Left lung (tissue), 10 donors: ENCODE measurements around the gene PSMC3IP. TPM values are rescaled to one million over a fixed set of nuclear protein-coding genes. Genes with fewer than 3 reads are reported as not detected.
"Not testable (repeated sequence)": the region's sequence is repeated elsewhere in the genome, so short reads cannot be mapped to it uniquely, and the experiment has no call there.

Experiments used
- ATAC-seq: fragments of 200-7000 bp; cut with Tn5 transposase; one replicate; pipeline ENCODE4 v1.9.1; 2020; ENCODE audit warnings: moderate library complexity
- DNase-seq, 4 donors: peaks; one replicate each; pipeline ENCODE4 v3.0.0-alpha.2; 2013 to 2020
- H3K27ac ChIP-seq, 2 donors: fragments of 200-600 bp; sonication (generic) in 1 of 2; one replicate each; pipeline versions ENCODE4 v1.5.0 to v1.8.0; 2020 to 2021
- H3K27me3 ChIP-seq, 2 donors: fragments of 200-600 bp; sonication (generic) in 1 of 2; one replicate each; pipeline versions ENCODE4 v1.5.0 to v1.8.0; 2020 to 2021
- H3K36me3 ChIP-seq, 2 donors: fragments of 200-600 bp; sonication (generic) in 1 of 2; one replicate each; pipeline versions ENCODE4 v1.5.0 to v1.8.0; 2020 to 2021
- H3K4me1 ChIP-seq, 2 donors: fragments of 200-600 bp; one replicate each; pipeline ENCODE4 v1.8.0; 2021
- H3K4me3 ChIP-seq, 2 donors: fragments of 200-600 bp; sonication (generic) in 1 of 2; one replicate each; pipeline versions ENCODE4 v1.5.0 to v1.8.0; 2020 to 2021; ENCODE audit warnings: mild to moderate bottlenecking in 1 of 2
- H3K9me3 ChIP-seq, 2 donors: fragments of 200-600 bp; sonication (generic) in 1 of 2; one replicate each; pipeline versions ENCODE4 v1.5.0 to v1.8.0; 2020 to 2021
- CTCF ChIP-seq, 2 donors: fragments of 200-600 bp; sonication (generic) in 1 of 2; IDR thresholded peaks; one replicate each; pipeline versions ENCODE4 v1.5.0 to v1.8.0; 2021; ENCODE audit warnings: antibody characterized with exemption in 2 of 2
- intact Hi-C, 2 donors: fragments of 100-400 bp; cut with DNase I; formaldehyde crosslinking; loops; one replicate each; pipeline versions ENCODE4 v1.11.2 to v1.14.2; 2022
- polyA plus RNA-seq, 6 donors: library from polyadenylated mRNA; unstranded; fragments of 120-200 nt; gene quantifications; one replicate each; pipeline ENCODE4 v1.2.1, GENCODE V29; 2013; ENCODE audit not compliant: insufficient read length in 6 of 6
- total RNA-seq, 2 donors: library from RNA; stranded (reverse); fragmentation: NEBNext Ultra II Directional; extraction: Animal tissue kit (Norgen Biotek cat#: 25700); gene quantifications; one replicate each; pipeline ENCODE4 v1.2.1, GENCODE V29; 2021
- donor health status: DM: no; HTN: yes; CAD: no.
- donor health status: DM: no; HTN: no; CAD: no.

The PSMC3IP gene
- total and polyA plus RNA-seq, 8 donors: 6.5 to 21.4 (median 18.4) TPM

GRCh38 chr17:42547698-42548069 is 29.8 kb downstream of the PSMC3IP start:
- intact Hi-C loops: no loop called here
- ATAC-seq (no peak), DNase-seq (no peak)

GRCh38 chr17:42547001-42547461 is 30.5 kb downstream of the PSMC3IP start:
- Histone ChIP-seq H3K4me1 (peaks cover 0 to 12% of the 10 kb centered on the region in 2 donors), H3K4me3 (no peak overlapping the region), H3K9me3 (no peaks in the 10 kb centered on the region), H3K27ac (no peak overlapping the region), H3K36me3 (peaks cover 0 to 30% of the 10 kb centered on the region in 2 donors), H3K27me3 (peaks cover 0 to 20% of the 10 kb centered on the region in 2 donors)
- TF ChIP-seq CTCF (IDR thresholded peaks at IDR 0.05): no peak
- intact Hi-C loops: no loop called here
- ATAC-seq: no peak
- no peak for DNase-seq

More at GRCh38 chr17:42547698-42548069, 29.8 kb downstream of the PSMC3IP start:
- H3K36me3 ChIP-seq: peaks cover 0 to 24% of the 10 kb centered on the region in 2 donors
- H3K9me3 ChIP-seq: no peaks in the 10 kb centered on the region
- H3K27me3 ChIP-seq: peaks cover 0 to 20% of the 10 kb centered on the region in 2 donors
- no peak for TF ChIP-seq CTCF (IDR thresholded peaks at IDR 0.05)
- H3K4me1 ChIP-seq: peaks cover 0 to 12% of the 10 kb centered on the region in 2 donors
- no peak overlapping the region for H3K27ac ChIP-seq
- H3K4me3 ChIP-seq: no peak overlapping the region

- not testable (repeated sequence) for H3K9me3 ChIP-seq
These were observed 31.6 kb downstream of the PSMC3IP start for GRCh38 chr17:42545755-42546505.

GRCh38 chr17:42544874-42545283 is 32.6 kb downstream of the PSMC3IP start:
- Histone ChIP-seq H3K4me3 (no peak overlapping the region), H3K27ac (no peak overlapping the region), H3K4me1 (peaks cover 0 to 19% of the 10 kb centered on the region in 2 donors), H3K36me3 (peaks cover 0 to 52% of the 10 kb centered on the region in 2 donors), H3K27me3 (peaks cover 0 to 20% of the 10 kb centered on the region in 2 donors), H3K9me3 (no peaks in the 10 kb centered on the region)
- no peak for ATAC-seq
- DNase-seq: no peak
- intact Hi-C loops: no loop called here
- TF ChIP-seq CTCF (IDR thresholded peaks at IDR 0.05): no peak

More at GRCh38 chr17:42545755-42546505, 31.6 kb downstream of the PSMC3IP start:
- H3K4me3 ChIP-seq, DNase-seq, intact Hi-C loops, H3K27ac ChIP-seq, ATAC-seq: not testable (repeated sequence)
- H3K4me1 ChIP-seq: peaks cover 0 to 17% of the 10 kb centered on the region in 2 donors
- peaks cover 0 to 41% of the 10 kb centered on the region in 2 donors for H3K36me3 ChIP-seq
- peaks cover 0 to 20% of the 10 kb centered on the region in 2 donors for H3K27me3 ChIP-seq

- Histone ChIP-seq H3K9me3 (no peaks in the 10 kb centered on the region), H3K4me3 (no peak overlapping the region), H3K4me1 (peaks cover 0 to 12% of the 10 kb centered on the region in 2 donors), H3K27me3 (peaks cover 0 to 11% of the 10 kb centered on the region in 2 donors), H3K27ac (no peak overlapping the region), H3K36me3 (peaks cover 0 to 64% of the 10 kb centered on the region in 2 donors)
- intact Hi-C loops: no loop called here
- TF ChIP-seq CTCF (IDR thresholded peaks at IDR 0.05): no peak
- no peak for DNase-seq
- no peak for ATAC-seq
These were observed 34.1 kb downstream of the PSMC3IP start for GRCh38 chr17:42543190-42544079.
